Esophagus muscularis mucosa (tissue), 2 donors: Measurements from ENCODE around the gene GGACT.

ENCODE experiments used
- EP300 ChIP-seq: sonication (generic); formaldehyde crosslinking; IDR thresholded peaks from one replicate; pipeline ENCODE4 v1.6.1; 2017; ENCODE audit warnings: antibody characterized with exemption
- POLR2A ChIP-seq: fragments of 450-650 bp; IDR thresholded peaks from one replicate; pipeline ENCODE4 v1.6.1; 2017; ENCODE audit warnings: antibody characterized with exemption, moderate library complexity, mild to moderate bottlenecking, low read depth

- TF ChIP-seq POLR2A (no peak), EP300 (no peak)
These were observed 60.9 kb downstream of the GGACT start for GRCh38 chr13:100527644-100528043.
